A549 treated with dexamethasone at 1 μM for 4 hours (cell line): Measurements from ENCODE around the gene C1orf115. TPM values are rescaled to one million over a fixed set of nuclear protein-coding genes. Genes with fewer than 3 reads are reported as not detected.

Source experiments
- total RNA-seq: library from RNA; stranded (reverse); fragments of 200-300 nt; extraction: Qiagen RNA extraction; gene quantifications from 5 replicates; pipeline ENCODE4 v1.2.3, GENCODE V29; 2022

Gene C1orf115, protein sequence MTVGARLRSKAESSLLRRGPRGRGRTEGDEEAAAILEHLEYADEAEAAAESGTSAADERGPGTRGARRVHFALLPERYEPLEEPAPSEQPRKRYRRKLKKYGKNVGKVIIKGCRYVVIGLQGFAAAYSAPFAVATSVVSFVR
- 4.5 to 6.2 TPM (median 5.4 TPM) in 5 replicates for total RNA-seq

DNA sequence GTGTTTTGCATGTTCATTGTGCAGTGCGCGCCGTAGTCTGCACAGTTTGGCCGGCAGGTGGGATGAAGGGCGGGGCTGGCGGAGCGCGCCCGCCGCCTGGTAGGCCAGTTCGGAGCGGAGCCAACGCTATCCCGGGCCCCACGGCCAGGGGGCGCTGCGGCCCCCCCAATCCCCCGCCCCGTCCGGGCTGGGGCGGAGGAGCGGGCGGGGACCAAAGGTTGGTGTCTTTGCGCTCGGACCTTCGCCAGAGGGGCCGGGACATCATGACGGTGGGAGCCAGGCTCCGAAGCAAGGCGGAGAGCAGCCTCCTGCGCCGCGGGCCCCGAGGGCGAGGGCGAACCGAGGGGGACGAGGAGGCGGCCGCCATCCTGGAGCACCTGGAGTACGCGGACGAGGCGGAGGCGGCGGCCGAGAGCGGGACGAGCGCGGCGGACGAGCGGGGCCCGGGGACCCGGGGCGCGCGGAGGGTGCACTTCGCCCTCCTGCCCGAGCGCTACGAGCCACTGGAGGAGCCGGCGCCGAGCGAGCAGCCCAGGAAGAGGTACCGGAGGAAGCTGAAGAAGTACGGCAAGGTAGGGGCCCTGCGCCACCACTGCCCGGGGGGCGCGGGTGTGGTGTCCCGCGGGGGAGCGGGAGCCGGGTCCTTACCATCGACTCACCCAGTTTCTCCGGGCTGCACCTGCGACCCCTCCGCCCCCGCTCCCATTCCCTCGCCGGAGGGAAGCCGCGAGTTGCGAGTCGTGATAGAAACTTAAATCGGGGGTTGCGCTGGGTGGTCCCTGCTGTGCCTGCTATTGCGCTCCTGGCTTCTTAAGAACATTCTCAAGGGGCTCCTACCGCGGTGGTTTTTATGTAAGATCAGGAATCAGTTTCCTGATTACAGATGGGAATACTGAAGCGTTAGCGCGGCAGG lies at the start of gene C1orf115:
C1orf115 (plus strand) TSS at position 224 of the 913 bp plus-strand sequence; CDS start at position 264, 40 bp downstream.

DNA sequence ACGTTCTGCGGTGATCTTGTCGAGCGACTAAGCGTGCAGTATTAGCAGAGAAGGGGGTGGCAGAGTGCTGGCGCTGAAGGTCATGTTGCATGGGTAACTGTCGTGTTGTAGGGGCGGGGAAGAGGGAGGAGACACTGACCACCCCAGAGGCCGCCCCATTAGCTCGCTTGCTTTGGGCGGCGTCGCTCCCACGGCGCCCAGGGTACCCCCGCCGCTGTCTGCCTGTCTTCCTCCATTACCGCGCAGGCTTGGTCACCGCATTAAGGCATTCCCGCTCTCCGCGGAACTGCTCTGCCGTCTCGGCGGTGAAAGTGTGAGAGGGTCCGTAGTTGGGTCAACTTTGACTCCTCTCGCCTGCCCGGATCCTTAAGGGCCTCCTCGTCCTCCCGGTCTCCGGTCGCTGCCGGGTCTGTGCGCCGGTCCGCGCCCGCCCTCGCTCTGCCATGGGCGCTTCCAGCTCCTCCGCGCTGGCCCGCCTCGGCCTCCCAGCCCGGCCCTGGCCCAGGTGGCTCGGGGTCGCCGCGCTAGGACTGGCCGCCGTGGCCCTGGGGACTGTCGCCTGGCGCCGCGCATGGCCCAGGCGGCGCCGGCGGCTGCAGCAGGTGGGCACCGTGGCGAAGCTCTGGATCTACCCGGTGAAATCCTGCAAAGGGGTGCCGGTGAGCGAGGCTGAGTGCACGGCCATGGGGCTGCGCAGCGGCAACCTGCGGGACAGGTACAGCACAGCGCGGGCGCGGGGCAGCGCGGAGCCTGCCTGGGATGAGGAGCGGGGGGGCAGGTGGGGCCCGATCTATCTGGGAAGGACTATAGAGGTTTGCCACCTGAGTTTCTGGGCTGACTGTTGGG lies 58.1 kb downstream of the C1orf115 start, which contains the start of gene MTARC2:
MTARC2 (plus strand) TSS at position 234 of the 846 bp plus-strand sequence; CDS start at position 444, 210 bp downstream.

Other genes with a start within 250 kb of the C1orf115 start
- gene MARK1, start 162.2 kb upstream of the C1orf115 start, total RNA-seq: 0.06 to 0.14 TPM (median 0.09 TPM) in 5 replicates
- gene MTARC2, start 58.0 kb downstream of the C1orf115 start, total RNA-seq: 8.9 to 14.4 TPM (median 10.7 TPM) in 5 replicates
- 7.4 to 10.1 TPM (median 10.0 TPM) in 5 replicates for gene MTARC1, start 96.5 kb downstream of the C1orf115 start, total RNA-seq
- 3.6 to 6.1 TPM (median 4.6 TPM) in 5 replicates for gene HLX, start 189.1 kb downstream of the C1orf115 start, total RNA-seq